OCI-LY1 (cell line): ENCODE measurements around the gene PRKCH.

Experiments
- H2AFZ ChIP-seq: fragments of 200-600 bp; sonication (generic), shearing (Covaris generic); 2 replicates; pipeline ENCODE4 v1.6.0; 2014; ENCODE audit warnings: antibody characterized with exemption, mild to moderate bottlenecking, low read length
- H3F3A ChIP-seq: fragments of 200-600 bp; sonication (generic), shearing (Covaris generic); 2 replicates; pipeline ENCODE4 v1.6.0; 2014; ENCODE audit warnings: mild to moderate bottlenecking, antibody characterized with exemption, low read length, moderate library complexity; ENCODE audit not compliant: insufficient read depth
- H3K27ac ChIP-seq: fragments of 200-600 bp; sonication (generic); 2 replicates; pipeline ENCODE4 v1.5.1; 2014; ENCODE audit warnings: low read length, mixed run types, mild to moderate bottlenecking, low read depth; ENCODE audit not compliant: poor library complexity, severe bottlenecking
- H3K27me3 ChIP-seq: fragments of 200-600 bp; sonication (generic); 2 replicates; pipeline ENCODE4 v1.6.0; 2014; ENCODE audit warnings: antibody characterized with exemption, mild to moderate bottlenecking, low read length, moderate library complexity; ENCODE audit not compliant: insufficient read depth
- H3K36me3 ChIP-seq: fragments of 200-600 bp; sonication (generic); 2 replicates; pipeline ENCODE4 v1.6.1; 2014; ENCODE audit warnings: mild to moderate bottlenecking, antibody characterized with exemption, low read length, moderate library complexity, mixed read lengths; ENCODE audit not compliant: insufficient read depth
- H3K4me1 ChIP-seq: fragments of 200-600 bp; sonication (generic); 2 replicates; pipeline ENCODE4 v1.5.1; 2014; ENCODE audit warnings: mild to moderate bottlenecking, low read length, moderate library complexity; ENCODE audit not compliant: insufficient read depth, severe bottlenecking
- H3K4me2 ChIP-seq: fragments of 200-600 bp; sonication (generic), shearing (Covaris generic); 2 replicates; pipeline ENCODE4 v1.6.1; 2014; ENCODE audit warnings: low read length
- H3K4me3 ChIP-seq: fragments of 200-600 bp; sonication (generic); 2 replicates; pipeline ENCODE4 v1.5.1; 2014; ENCODE audit warnings: low read length, low read depth, mild to moderate bottlenecking, mixed read lengths; ENCODE audit not compliant: poor library complexity, severe bottlenecking
- H3K79me2 ChIP-seq: fragments of 200-600 bp; shearing (Covaris generic); 2 replicates; pipeline ENCODE4 v1.6.1; 2016; ENCODE audit warnings: mixed run types, low read length, mixed read lengths; ENCODE audit not compliant: insufficient read depth
- H3K9ac ChIP-seq: fragments of 200-600 bp; sonication (generic), shearing (Covaris generic); 2 replicates; pipeline ENCODE4 v1.6.1; 2014; ENCODE audit warnings: mild to moderate bottlenecking, low read length, mixed read lengths
- H3K9me2 ChIP-seq: fragments of 200-600 bp; sonication (generic), shearing (Covaris generic); 2 replicates; pipeline ENCODE4 v1.6.1; 2014; ENCODE audit warnings: low read depth, mild to moderate bottlenecking, low read length, mixed read lengths
- H3K9me3 ChIP-seq: fragments of 200-600 bp; shearing (Covaris generic); 2 replicates; pipeline ENCODE4 v1.6.1; 2014; ENCODE audit warnings: low read length, mixed read lengths
- H4K20me1 ChIP-seq: fragments of 200-600 bp; sonication (generic), shearing (Covaris generic); 2 replicates; pipeline ENCODE4 v1.6.0; 2016; ENCODE audit warnings: mild to moderate bottlenecking, low read length; ENCODE audit not compliant: insufficient read depth
- EZH2 ChIP-seq: fragments of 200-600 bp; sonication (generic), shearing (Covaris generic); IDR thresholded peaks from 2 replicates; pipeline ENCODE4 v1.8.0; 2017; ENCODE audit warnings: borderline replicate concordance, mixed run types, mild to moderate bottlenecking, antibody characterized with exemption, low read length, moderate library complexity, mixed read lengths
- TF ChIP-seq, protein P1 (sequence below): fragments of 200-600 bp; sonication (generic), shearing (Covaris generic); IDR thresholded peaks from 2 replicates; pipeline ENCODE4 v1.5.1; 2017; ENCODE audit warnings: mild to moderate bottlenecking, antibody characterized with exemption, low read length, moderate library complexity, mixed read lengths

Gene PRKCH

DNA sequence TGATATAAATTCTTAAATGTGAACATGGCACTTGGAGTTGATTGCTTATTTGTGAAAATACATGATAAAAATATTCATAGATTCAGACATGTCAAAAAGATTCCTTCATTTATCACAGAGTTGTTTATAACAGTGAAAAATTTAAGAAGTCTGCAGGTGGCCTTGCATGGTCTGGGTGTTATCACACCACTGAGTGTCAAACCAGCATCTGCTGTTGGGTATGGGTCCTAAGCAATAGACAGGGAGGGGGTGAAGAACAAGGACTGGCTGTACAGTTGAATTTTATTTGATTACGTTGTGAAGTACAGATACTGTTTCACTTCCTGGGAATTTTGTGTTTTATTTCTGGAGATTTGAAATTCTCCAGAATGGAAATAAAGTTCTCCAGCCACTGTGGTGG is 193.5 kb downstream of the PRKCH start:
- Histone ChIP-seq H2AFZ (no peak overlapping the region), H3K4me3 (no peak overlapping the region), H3K27ac (no peak overlapping the region), H3K9me3 (no peaks in the 10 kb centered on the region), H3F3A (no peaks in the 10 kb centered on the region; the same call in 1 of the 2 replicates), H3K79me2 (no peaks in the 10 kb centered on the region), H3K9me2 (no peaks in the 10 kb centered on the region), H3K4me2 (no peak overlapping the region), H3K27me3 (no peaks in the 10 kb centered on the region), H3K36me3 (no peaks in the 10 kb centered on the region), H4K20me1 (no peaks in the 10 kb centered on the region), H3K4me1 (peaks cover 39% of the 10 kb centered on the region), H3K9ac (no peak overlapping the region)
- TF ChIP-seq, protein P1, sequence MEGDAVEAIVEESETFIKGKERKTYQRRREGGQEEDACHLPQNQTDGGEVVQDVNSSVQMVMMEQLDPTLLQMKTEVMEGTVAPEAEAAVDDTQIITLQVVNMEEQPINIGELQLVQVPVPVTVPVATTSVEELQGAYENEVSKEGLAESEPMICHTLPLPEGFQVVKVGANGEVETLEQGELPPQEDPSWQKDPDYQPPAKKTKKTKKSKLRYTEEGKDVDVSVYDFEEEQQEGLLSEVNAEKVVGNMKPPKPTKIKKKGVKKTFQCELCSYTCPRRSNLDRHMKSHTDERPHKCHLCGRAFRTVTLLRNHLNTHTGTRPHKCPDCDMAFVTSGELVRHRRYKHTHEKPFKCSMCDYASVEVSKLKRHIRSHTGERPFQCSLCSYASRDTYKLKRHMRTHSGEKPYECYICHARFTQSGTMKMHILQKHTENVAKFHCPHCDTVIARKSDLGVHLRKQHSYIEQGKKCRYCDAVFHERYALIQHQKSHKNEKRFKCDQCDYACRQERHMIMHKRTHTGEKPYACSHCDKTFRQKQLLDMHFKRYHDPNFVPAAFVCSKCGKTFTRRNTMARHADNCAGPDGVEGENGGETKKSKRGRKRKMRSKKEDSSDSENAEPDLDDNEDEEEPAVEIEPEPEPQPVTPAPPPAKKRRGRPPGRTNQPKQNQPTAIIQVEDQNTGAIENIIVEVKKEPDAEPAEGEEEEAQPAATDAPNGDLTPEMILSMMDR = no peak
- TF ChIP-seq EZH2 = no peak

- no peaks in the 10 kb centered on the region for H3K27me3 ChIP-seq
- H3F3A ChIP-seq = no peaks in the 10 kb centered on the region; the same call in 1 of the 2 replicates
- H3K4me2 ChIP-seq = no peak overlapping the region
- H2AFZ ChIP-seq = no peak overlapping the region
- no peak overlapping the region for H3K27ac ChIP-seq
- no peak overlapping the region for H3K4me3 ChIP-seq
- H3K9me3 ChIP-seq = no peaks in the 10 kb centered on the region
- H3K9me2 ChIP-seq = no peaks in the 10 kb centered on the region
- no peaks in the 10 kb centered on the region for H4K20me1 ChIP-seq
- H3K4me1 ChIP-seq = peaks cover 36% of the 10 kb centered on the region
- H3K79me2 ChIP-seq = no peaks in the 10 kb centered on the region
- H3K36me3 ChIP-seq = no peaks in the 10 kb centered on the region
- H3K9ac ChIP-seq = no peak overlapping the region
- TF ChIP-seq EZH2 = no peak
- TF ChIP-seq, protein P1 = no peak
These were observed 194.2 kb downstream of the PRKCH start for GRCh38 chr14:61515436-61516117.

DNA sequence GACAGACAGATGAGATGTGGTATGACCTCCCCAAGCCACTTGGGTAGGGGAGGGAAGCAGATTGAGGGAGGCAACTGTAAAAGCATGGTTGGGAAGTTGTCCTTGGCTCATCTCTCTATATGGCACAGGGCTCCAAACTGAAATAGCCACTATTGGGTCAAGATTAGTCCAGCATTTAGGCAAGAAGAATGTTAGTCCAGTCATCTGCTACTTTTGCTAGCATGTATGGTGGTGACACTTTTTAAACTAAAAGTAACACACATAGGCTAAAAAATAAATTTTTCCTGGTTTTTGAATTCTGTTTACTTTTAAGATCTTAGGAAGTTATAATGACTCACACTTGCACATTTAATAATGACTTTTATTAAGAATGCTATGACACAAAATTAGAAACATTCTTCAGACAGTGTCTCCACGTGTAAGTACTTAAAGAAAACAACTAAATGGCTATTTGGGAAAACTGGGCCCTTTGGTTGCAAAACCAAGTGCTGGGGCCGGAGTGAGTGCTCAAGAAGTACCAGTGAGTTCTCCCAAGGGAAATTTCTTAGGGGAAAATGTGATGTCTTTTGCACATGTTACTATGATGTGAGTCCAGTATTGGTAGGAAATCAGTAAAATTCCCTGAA is 194.9 kb downstream of the PRKCH start:
- H3K4me2 ChIP-seq = no peak overlapping the region
- H3F3A ChIP-seq = no peaks in the 10 kb centered on the region; the same call in 1 of the 2 replicates
- no peaks in the 10 kb centered on the region for H3K27me3 ChIP-seq
- TF ChIP-seq EZH2 = no peak
- TF ChIP-seq, protein P1 = no peak
- no peak overlapping the region for H2AFZ ChIP-seq
- H3K4me1 ChIP-seq = peaks cover 29% of the 10 kb centered on the region
- H3K4me3 ChIP-seq = no peak overlapping the region
- no peak overlapping the region for H3K27ac ChIP-seq
- H3K9me3 ChIP-seq = no peaks in the 10 kb centered on the region
- H3K79me2 ChIP-seq = no peaks in the 10 kb centered on the region
- H4K20me1 ChIP-seq = no peaks in the 10 kb centered on the region
- no peaks in the 10 kb centered on the region for H3K9me2 ChIP-seq
- no peaks in the 10 kb centered on the region for H3K36me3 ChIP-seq
- H3K9ac ChIP-seq = no peak overlapping the region
